ENCODE results near the gene PHKB.

Gene PHKB

GRCh38 chr16:47611042-47611441, 149.9 kb downstream of the PHKB start:
- no peak for TF ChIP-seq CTCF (IDR thresholded peaks at IDR 0.05; ENCODE audit: low read length, missing control alignments)
- H3K4me3 ChIP-seq (replicated peaks; ENCODE audit: low read depth, low read length) = no peak overlapping the region
- no peak for DNase-seq (ENCODE audit: low read depth)

- no peak overlapping the region for H3K4me3 ChIP-seq (replicated peaks; ENCODE audit: low read depth, low read length)
- no peak for DNase-seq (ENCODE audit: low read depth)
- TF ChIP-seq CTCF (IDR thresholded peaks at IDR 0.05; ENCODE audit: low read length, missing control alignments) = no peak
These were observed 150.8 kb downstream of the PHKB start for GRCh38 chr16:47611848-47612493.

GRCh38 chr16:47612711-47613110, 151.6 kb downstream of the PHKB start:
- TF ChIP-seq CTCF (IDR thresholded peaks at IDR 0.05; ENCODE audit: low read length, missing control alignments) = no peak
- no peak overlapping the region for H3K4me3 ChIP-seq (replicated peaks; ENCODE audit: low read depth, low read length)
- no peak for DNase-seq (ENCODE audit: low read depth)

GRCh38 chr16:47613251-47613650, 152.1 kb downstream of the PHKB start:
- peak; percentile 13 for DNase-seq (ENCODE audit: low read depth)
- TF ChIP-seq CTCF (IDR thresholded peaks at IDR 0.05; ENCODE audit: low read length, missing control alignments) = no peak
- no peak overlapping the region for H3K4me3 ChIP-seq (replicated peaks; ENCODE audit: low read depth, low read length)

- no peak for TF ChIP-seq CTCF (IDR thresholded peaks at IDR 0.05; ENCODE audit: low read length, missing control alignments)
- H3K4me3 ChIP-seq (replicated peaks; ENCODE audit: low read depth, low read length) = no peak overlapping the region
- DNase-seq (ENCODE audit: low read depth) = peak; percentile 25
These were observed 156.6 kb downstream of the PHKB start for GRCh38 chr16:47617732-47618131.

- DNase-seq (ENCODE audit: low read depth) = no peak
- H3K4me3 ChIP-seq (replicated peaks; ENCODE audit: low read depth, low read length) = no peak overlapping the region
- TF ChIP-seq CTCF (IDR thresholded peaks at IDR 0.05; ENCODE audit: low read length, missing control alignments) = no peak
These were observed 161.5 kb downstream of the PHKB start for GRCh38 chr16:47622451-47623176.
